Esophagus squamous epithelium (tissue), 4 donors: Measurements from ENCODE around the gene PDGFD.

Experiments used
- CTCF ChIP-seq, 6 experiments: fragments of 450-650 bp in 4 of 6; fragments of 200-600 bp in 2 of 6; sonication (generic) in 2 of 6; IDR thresholded peaks; one replicate each; pipeline ENCODE4 v1.5.1; 2016 to 2019; ENCODE audit warnings: antibody characterized with exemption in 6 of 6, mild to moderate bottlenecking in 4 of 6, moderate library complexity in 4 of 6
- POLR2A ChIP-seq, 4 donors: fragments of 450-650 bp; IDR thresholded peaks; one replicate each; pipeline ENCODE4 v1.6.1; 2017; ENCODE audit warnings: antibody characterized with exemption in 4 of 4, mild to moderate bottlenecking in 4 of 4, moderate library complexity in 3 of 4

GRCh38 chr11:104122011-104122635, 41.8 kb downstream of the PDGFD start:
- no peak for TF ChIP-seq CTCF (IDR thresholded peaks at IDR 0.05)
- TF ChIP-seq POLR2A (IDR thresholded peaks at IDR 0.05): no peak
